Vagina (tissue), 2 donors: ENCODE results near the gene CCNY.

ENCODE experiments used
- CTCF ChIP-seq, 3 experiments: fragments of 450-650 bp in 2 of 3; fragments of 200-600 bp in 1 of 3; sonication (generic) in 1 of 3; IDR thresholded peaks; one replicate each; pipeline ENCODE4 v1.5.1; 2017 to 2019; ENCODE audit warnings: antibody characterized with exemption in 3 of 3, mild to moderate bottlenecking in 2 of 3, moderate library complexity in 2 of 3
- POLR2A ChIP-seq, 2 donors: fragments of 450-650 bp; IDR thresholded peaks; one replicate each; pipeline ENCODE4 v1.6.1; 2017; ENCODE audit warnings: antibody characterized with exemption in 2 of 2, mild to moderate bottlenecking in 2 of 2, moderate library complexity in 2 of 2
- POLR2AphosphoS5 ChIP-seq, 2 donors: sonication (generic); formaldehyde crosslinking; IDR thresholded peaks; one replicate each; pipeline ENCODE4 v1.9.0; 2017; ENCODE audit warnings: antibody characterized with exemption in 2 of 2, mild to moderate bottlenecking in 2 of 2, low read depth in 1 of 2; ENCODE audit not compliant: insufficient read depth in 1 of 2

- TF ChIP-seq CTCF (IDR thresholded peaks at IDR 0.05), result no peak
- TF ChIP-seq POLR2AphosphoS5 (IDR thresholded peaks at IDR 0.05; ENCODE audit: insufficient read depth in 1 of 2, low read depth in 1 of 2), result no peak
- TF ChIP-seq POLR2A (IDR thresholded peaks at IDR 0.05), result no peak
These were observed 271.4 kb downstream of the CCNY start for GRCh38 chr10:35607475-35608327.
